GM23248 (cell line): Measurements from ENCODE around the gene UBE4A. TPM values are rescaled to one million over a fixed set of nuclear protein-coding genes. Genes with fewer than 3 reads are reported as not detected.

Source experiments
- DNase-seq: peaks from one replicate; pipeline ENCODE4 v3.0.0-alpha.2; 2015
- H2AFZ ChIP-seq: fragments of 200-600 bp; sonication (generic); 2 replicates; pipeline ENCODE4 v1.6.1; 2016; ENCODE audit warnings: antibody characterized with exemption
- H3F3A ChIP-seq: fragments of 200-600 bp; sonication (generic); 2 replicates; pipeline ENCODE4 v1.6.1; 2016; ENCODE audit warnings: mild to moderate bottlenecking, antibody characterized with exemption, mixed run types; ENCODE audit not compliant: insufficient read depth
- H3K27ac ChIP-seq: fragments of 200-600 bp; sonication (generic); 2 replicates; pipeline ENCODE4 v1.5.1; 2016; ENCODE audit warnings: mild to moderate bottlenecking
- H3K27me3 ChIP-seq: fragments of 200-600 bp; sonication (generic); replicated peaks from 2 replicates; pipeline ENCODE4 v1.6.1; 2016; ENCODE audit warnings: mild to moderate bottlenecking; ENCODE audit not compliant: insufficient read depth
- H3K36me3 ChIP-seq: fragments of 200-600 bp; sonication (generic); 2 replicates; pipeline ENCODE4 v1.6.1; 2016; ENCODE audit warnings: low read depth, mild to moderate bottlenecking
- H3K4me1 ChIP-seq: fragments of 200-600 bp; sonication (generic); 2 replicates; pipeline ENCODE4 v1.6.1; 2016; ENCODE audit warnings: mild to moderate bottlenecking; ENCODE audit not compliant: insufficient read depth
- H3K4me2 ChIP-seq: fragments of 200-600 bp; sonication (generic); one replicate; pipeline ENCODE4 v1.6.1; 2016; ENCODE audit warnings: mild to moderate bottlenecking; ENCODE audit not compliant: unreplicated experiment
- H3K4me3 ChIP-seq: fragments of 200-600 bp; sonication (generic); 2 replicates; pipeline ENCODE4 v1.5.1; 2016; ENCODE audit warnings: mild to moderate bottlenecking
- H3K79me2 ChIP-seq: fragments of 200-600 bp; sonication (generic); 2 replicates; pipeline ENCODE4 v1.6.1; 2016; ENCODE audit warnings: mild to moderate bottlenecking; ENCODE audit not compliant: insufficient read depth
- H3K9ac ChIP-seq: fragments of 200-600 bp; sonication (generic); 2 replicates; pipeline ENCODE4 v1.6.1; 2016; ENCODE audit warnings: mild to moderate bottlenecking
- H3K9me2 ChIP-seq: fragments of 200-600 bp; sonication (generic); 2 replicates; pipeline ENCODE4 v1.6.1; 2016; ENCODE audit warnings: mixed run types, mild to moderate bottlenecking, moderate library complexity; ENCODE audit not compliant: insufficient read depth
- H3K9me3 ChIP-seq: fragments of 200-600 bp; sonication (generic); one replicate; pipeline ENCODE4 v1.6.1; 2017; ENCODE audit warnings: low read depth
- H4K20me1 ChIP-seq: fragments of 200-600 bp; sonication (generic); 2 replicates; pipeline ENCODE4 v1.6.0; 2016; ENCODE audit not compliant: insufficient read depth
- EZH2 ChIP-seq: fragments of 200-600 bp; sonication (generic); IDR thresholded peaks from 2 replicates; pipeline ENCODE4 v1.6.1; 2018; ENCODE audit warnings: antibody characterized with exemption, mild to moderate bottlenecking; ENCODE audit not compliant: insufficient read depth, poor library complexity, severe bottlenecking
- EZH2phosphoT487 ChIP-seq: fragments of 200-600 bp; sonication (generic); IDR thresholded peaks from 2 replicates; pipeline ENCODE4 v1.6.1; 2018; ENCODE audit warnings: antibody characterized with exemption, moderate library complexity, mild to moderate bottlenecking, low read depth; ENCODE audit not compliant: insufficient read depth
- WGBS, 2 experiments: methylation state at CpG; one replicate each; pipeline ENCODE4 v1.1.6; 2015 to 2017; ENCODE audit warnings: low lambda C conversion rate in 2 of 2, low coverage in 1 of 2; ENCODE audit errors: missing lambda C conversion rate in 2 of 2; 5-methylcytosine and 5-hydroxymethylcytosine counted together
- in situ Hi-C: fragments of 300-500 bp; cut with MboI; formaldehyde crosslinking; loops from 2 replicates; pipeline ENCODE4 v1.15.0; 2020
- polyA plus RNA-seq: library from polyadenylated mRNA; unstranded; fragments of >200 nt; fragmentation: Nextera tagmentation; extraction: Ambion mirVana; gene quantifications from 2 replicates; pipeline ENCODE4 v1.2.1, GENCODE V29; 2016
- total RNA-seq: library from RNA; depleted of rRNA; stranded (reverse); fragments of >200 nt; shearing (Covaris generic); gene quantifications from 2 replicates; pipeline ENCODE4 v1.2.3, GENCODE V29; 2014

Gene UBE4A
- total and polyA plus RNA-seq, 2 experiments from 2014 or later = 25.4 to 50.6 TPM

DNA sequence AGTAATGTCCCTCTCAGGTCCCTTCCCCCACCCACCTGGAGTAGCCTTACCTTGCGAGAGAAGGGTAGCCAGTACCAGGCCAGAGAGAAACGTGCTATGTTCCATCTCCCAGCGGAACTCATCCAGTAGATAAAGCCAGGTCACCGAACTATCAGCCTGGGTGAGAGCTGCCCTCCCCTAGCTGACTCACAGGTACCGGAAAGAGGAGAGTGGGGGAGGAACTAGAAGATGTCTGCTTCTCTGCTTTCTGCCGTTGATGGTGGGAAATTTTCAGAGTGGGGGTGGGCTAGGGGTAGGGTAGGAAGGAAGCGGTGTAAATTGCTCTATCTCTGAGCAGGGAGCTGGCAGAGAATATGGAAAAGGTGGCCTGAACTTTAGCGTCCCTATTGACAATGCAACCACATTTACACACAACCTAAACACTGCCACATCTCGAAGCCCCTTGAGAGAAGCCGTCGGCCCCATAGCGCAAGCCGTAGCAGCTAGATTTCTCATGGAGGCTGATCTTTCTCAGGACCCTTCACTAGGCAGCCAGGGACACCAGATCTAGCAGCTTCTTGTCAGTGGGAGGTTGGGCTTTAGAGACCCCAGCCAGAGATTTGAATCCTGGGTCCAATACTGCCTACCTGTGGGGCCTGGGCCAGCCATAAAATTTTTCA lies 16.8 kb upstream of the UBE4A start, which contains the start of gene CD3D:
Gene CD3D (minus strand): TSS at position 203 of the 659 bp plus-strand sequence. CDS start 98 bp downstream, at position 105.
- H3K4me2 ChIP-seq = no peak within 1 kb of the TSS
- H3K9me2 ChIP-seq = no peaks in the 10 kb centered on the region
- no peaks in the 10 kb centered on the region for H3K4me1 ChIP-seq
- no peaks in the 10 kb centered on the region for H3K9me3 ChIP-seq
- in situ Hi-C loops = loop anchor here (10.0 kb wide), 1 partner anchor 148 kb away; no protein-coding TSS in a partner anchor
- no peaks in the 10 kb centered on the region for H4K20me1 ChIP-seq
- DNase-seq = no peak
- TF ChIP-seq EZH2phosphoT487 = no peak
- TF ChIP-seq EZH2 = no peak
- no peaks in the 10 kb centered on the region for H3F3A ChIP-seq
- 62 to 70% methylated on average over 13 of the region's 13 CpGs for WGBS, 2 experiments
- no peak within 1 kb of the TSS for H3K27ac ChIP-seq
- no peaks in the 10 kb centered on the region for H3K79me2 ChIP-seq
- no peak within 1 kb of the TSS for H3K4me3 ChIP-seq
- H3K9ac ChIP-seq = no peak within 1 kb of the TSS
- no peak within 1 kb of the TSS for H2AFZ ChIP-seq
- H3K36me3 ChIP-seq = no peaks in the 10 kb centered on the region
- peaks cover 8% of the 10 kb centered on the region for H3K27me3 ChIP-seq

DNA sequence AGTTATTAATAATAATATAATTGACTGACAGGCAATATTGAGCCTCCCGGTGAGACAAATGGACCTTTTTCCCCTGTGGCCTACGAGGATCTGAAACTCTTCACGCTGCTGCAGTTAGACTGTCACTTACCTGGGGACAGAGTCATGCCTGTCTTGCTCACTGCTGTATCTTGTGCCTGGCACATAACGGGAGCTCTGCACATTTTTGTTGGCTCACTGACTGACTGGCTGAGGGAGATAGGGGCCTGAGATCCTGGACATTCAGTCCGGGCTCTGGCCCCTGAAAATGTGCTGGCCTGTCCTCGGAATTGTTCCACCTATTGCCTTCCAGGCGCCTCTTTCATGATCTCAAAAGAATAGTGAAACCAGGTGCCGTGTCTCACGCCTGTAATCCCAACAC lies 16.2 kb upstream of the UBE4A start:
- H3K36me3 ChIP-seq = no peaks in the 10 kb centered on the region
- peaks cover 13% of the 10 kb centered on the region for H3K27me3 ChIP-seq
- H3K9me3 ChIP-seq = no peaks in the 10 kb centered on the region
- 44 to 50% methylated on average over 9 of the region's 9 CpGs for WGBS, 2 experiments
- no peaks in the 10 kb centered on the region for H3K4me1 ChIP-seq
- no peaks in the 10 kb centered on the region for H3K9me2 ChIP-seq
- no peak for DNase-seq
- H3F3A ChIP-seq = no peaks in the 10 kb centered on the region
- H3K4me3 ChIP-seq = no peak overlapping the region
- no peaks in the 10 kb centered on the region for H4K20me1 ChIP-seq
- no peak overlapping the region for H3K27ac ChIP-seq
- no peak overlapping the region for H2AFZ ChIP-seq
- in situ Hi-C loops = loop anchor here (10.0 kb wide), 1 partner anchor 148 kb away; no protein-coding TSS in a partner anchor
- H3K79me2 ChIP-seq = no peaks in the 10 kb centered on the region
- no peak overlapping the region for H3K4me2 ChIP-seq
- H3K9ac ChIP-seq = no peak overlapping the region
- no peak for TF ChIP-seq EZH2phosphoT487
- no peak for TF ChIP-seq EZH2

DNA sequence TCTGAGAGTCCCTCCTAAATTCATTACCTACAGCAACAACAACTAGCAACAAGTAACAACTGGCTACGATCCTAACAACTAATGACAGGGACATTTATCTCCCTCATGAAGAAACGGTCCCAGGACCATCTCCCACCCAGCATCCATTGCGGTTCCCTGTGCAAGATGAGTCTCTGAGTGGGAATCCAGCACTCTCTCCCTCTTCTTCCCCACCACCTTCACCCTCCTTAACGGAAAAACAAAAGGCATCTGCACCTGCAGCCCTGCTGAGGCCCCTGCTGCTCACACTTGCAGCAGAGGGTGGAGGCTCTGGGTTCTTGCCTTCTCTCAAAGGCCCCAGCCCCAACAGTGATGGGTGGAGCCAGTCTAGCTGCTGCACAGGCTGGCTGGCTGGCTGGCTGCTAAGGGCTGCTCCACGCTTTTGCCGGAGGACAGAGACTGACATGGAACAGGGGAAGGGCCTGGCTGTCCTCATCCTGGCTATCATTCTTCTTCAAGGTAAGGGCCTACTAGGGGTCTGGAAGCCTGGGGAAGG lies 15.4 kb upstream of the UBE4A start, which contains the start of gene CD3G:
Gene CD3G (plus strand): TSS at position 364 of the 535 bp plus-strand sequence. CDS start 80 bp downstream, at position 444.
- Histone ChIP-seq H3K9ac (no peak within 1 kb of the TSS), H3K36me3 (no peaks in the 10 kb centered on the region), H3K27ac (no peak within 1 kb of the TSS), H3K4me1 (no peaks in the 10 kb centered on the region), H3K9me2 (no peaks in the 10 kb centered on the region), H4K20me1 (no peaks in the 10 kb centered on the region), H3K79me2 (no peaks in the 10 kb centered on the region), H2AFZ (no peak within 1 kb of the TSS), H3F3A (no peaks in the 10 kb centered on the region), H3K4me3 (no peak within 1 kb of the TSS), H3K27me3 (peaks cover 21% of the 10 kb centered on the region), H3K4me2 (no peak within 1 kb of the TSS), H3K9me3 (no peaks in the 10 kb centered on the region)
- TF ChIP-seq EZH2 = no peak
- no peak for TF ChIP-seq EZH2phosphoT487
- 32% methylated on average over 6 of the region's 6 CpGs for WGBS, 2 experiments
- no peak for DNase-seq
- in situ Hi-C loops = loop anchor here (10.0 kb wide), 1 partner anchor 149 kb away; no protein-coding TSS in a partner anchor

GRCh38 chr11:118349475-118349874 lies 9.9 kb upstream of the UBE4A start:
- WGBS, 2 experiments = 47 to 56% methylated on average over 6 of the region's 6 CpGs
- H3K36me3 ChIP-seq = no peaks in the 10 kb centered on the region
- H4K20me1 ChIP-seq = no peaks in the 10 kb centered on the region
- no peaks in the 10 kb centered on the region for H3K9me3 ChIP-seq
- in situ Hi-C loops = loop anchor here (10.0 kb wide), 1 partner anchor 155 kb away; no protein-coding TSS in a partner anchor
- no peak overlapping the region for H3K4me3 ChIP-seq
- H2AFZ ChIP-seq = no peak overlapping the region
- no peak overlapping the region for H3K27ac ChIP-seq
- H3K9me2 ChIP-seq = no peaks in the 10 kb centered on the region
- no peak for DNase-seq
- H3K4me2 ChIP-seq = no peak overlapping the region
- H3K4me1 ChIP-seq = no peaks in the 10 kb centered on the region
- H3F3A ChIP-seq = no peaks in the 10 kb centered on the region
- peaks cover 42% of the 10 kb centered on the region for H3K27me3 ChIP-seq
- no peak overlapping the region for H3K9ac ChIP-seq
- TF ChIP-seq EZH2 (no peak), EZH2phosphoT487 (no peak)
- no peaks in the 10 kb centered on the region for H3K79me2 ChIP-seq
